Measurements from ENCODE around the gene LRRC28.

DNA sequence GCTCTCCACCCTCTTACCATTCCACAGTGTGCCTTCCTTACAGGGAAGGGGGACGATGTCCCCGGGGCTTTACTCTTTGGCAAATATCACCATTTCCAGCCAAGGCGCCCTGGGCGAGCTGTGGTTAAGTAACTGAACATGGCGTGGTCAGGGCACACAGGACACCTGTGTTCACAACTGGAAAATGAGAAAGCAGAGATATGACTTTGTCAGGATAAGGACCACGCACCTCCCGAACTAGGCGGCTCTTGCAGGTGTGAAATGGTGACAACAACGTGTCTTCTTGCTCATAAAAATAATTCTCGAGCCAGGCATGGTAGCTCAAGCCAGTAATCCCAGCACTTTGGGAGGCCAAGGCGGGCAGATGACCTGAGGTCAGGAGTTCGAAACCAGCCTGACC lies 154.8 kb downstream of the LRRC28 start:
- TF ChIP-seq EP300 (IDR thresholded peaks at IDR 0.05; ENCODE audit: low read depth): no peak
- TF ChIP-seq, protein P1, sequence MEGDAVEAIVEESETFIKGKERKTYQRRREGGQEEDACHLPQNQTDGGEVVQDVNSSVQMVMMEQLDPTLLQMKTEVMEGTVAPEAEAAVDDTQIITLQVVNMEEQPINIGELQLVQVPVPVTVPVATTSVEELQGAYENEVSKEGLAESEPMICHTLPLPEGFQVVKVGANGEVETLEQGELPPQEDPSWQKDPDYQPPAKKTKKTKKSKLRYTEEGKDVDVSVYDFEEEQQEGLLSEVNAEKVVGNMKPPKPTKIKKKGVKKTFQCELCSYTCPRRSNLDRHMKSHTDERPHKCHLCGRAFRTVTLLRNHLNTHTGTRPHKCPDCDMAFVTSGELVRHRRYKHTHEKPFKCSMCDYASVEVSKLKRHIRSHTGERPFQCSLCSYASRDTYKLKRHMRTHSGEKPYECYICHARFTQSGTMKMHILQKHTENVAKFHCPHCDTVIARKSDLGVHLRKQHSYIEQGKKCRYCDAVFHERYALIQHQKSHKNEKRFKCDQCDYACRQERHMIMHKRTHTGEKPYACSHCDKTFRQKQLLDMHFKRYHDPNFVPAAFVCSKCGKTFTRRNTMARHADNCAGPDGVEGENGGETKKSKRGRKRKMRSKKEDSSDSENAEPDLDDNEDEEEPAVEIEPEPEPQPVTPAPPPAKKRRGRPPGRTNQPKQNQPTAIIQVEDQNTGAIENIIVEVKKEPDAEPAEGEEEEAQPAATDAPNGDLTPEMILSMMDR (IDR thresholded peaks at IDR 0.05): no peak
- no peak for TF ChIP-seq POLR2AphosphoS5 (IDR thresholded peaks at IDR 0.05)
- TF ChIP-seq POLR2A (IDR thresholded peaks at IDR 0.05): no peak
